HEK293 (cell line): Measurements from ENCODE around the gene FAM234B.

Experiments used
- EGR2 ChIP-seq: fragments of 450-650 bp; formaldehyde crosslinking; IDR thresholded peaks from 2 replicates; pipeline ENCODE4 v1.5.1; 2016; ENCODE audit warnings: low read depth, missing biosample characterization, missing genetic modification characterization
- HOXD13 ChIP-seq: sonication (generic); formaldehyde crosslinking; IDR thresholded peaks from 2 replicates; pipeline ENCODE4 v1.8.0; 2022; ENCODE audit warnings: missing genetic modification reagents, borderline replicate concordance
- KLF1 ChIP-seq: fragments of 450-650 bp; formaldehyde crosslinking; IDR thresholded peaks from 2 replicates; pipeline ENCODE4 v1.5.1; 2016; ENCODE audit warnings: missing biosample characterization, missing genetic modification characterization
- KLF9 ChIP-seq: fragments of 450-650 bp; formaldehyde crosslinking; IDR thresholded peaks from 2 replicates; pipeline ENCODE4 v1.5.1; 2016; ENCODE audit warnings: missing biosample characterization, missing genetic modification characterization, low read depth
- MYNN ChIP-seq: fragments of 450-650 bp; formaldehyde crosslinking; IDR thresholded peaks from 2 replicates; pipeline ENCODE4 v1.5.1; 2016; ENCODE audit warnings: missing biosample characterization, missing genetic modification characterization, borderline replicate concordance
- PBX3 ChIP-seq: sonication (generic); formaldehyde crosslinking; IDR thresholded peaks from 2 replicates; pipeline ENCODE4 v1.8.1; 2022; ENCODE audit warnings: mild to moderate bottlenecking, moderate library complexity, missing genetic modification reagents
- PRDM2 ChIP-seq: fragments of 450-650 bp; formaldehyde crosslinking; IDR thresholded peaks from 2 replicates; pipeline ENCODE4 v1.5.1; 2016; ENCODE audit warnings: missing biosample characterization, missing genetic modification characterization, borderline replicate concordance
- SALL2 ChIP-seq: fragments of 450-650 bp; formaldehyde crosslinking; IDR thresholded peaks from 2 replicates; pipeline ENCODE4 v1.5.0; 2017; ENCODE audit warnings: missing biosample characterization, mild to moderate bottlenecking, missing genetic modification characterization, borderline replicate concordance
- SP3 ChIP-seq: fragments of 450-650 bp; formaldehyde crosslinking; IDR thresholded peaks from 2 replicates; pipeline ENCODE4 v1.5.1; 2016; ENCODE audit warnings: missing biosample characterization, missing genetic modification characterization
- SP7 ChIP-seq: fragments of 450-650 bp; formaldehyde crosslinking; IDR thresholded peaks from 2 replicates; pipeline ENCODE4 v1.5.1; 2016; ENCODE audit warnings: missing biosample characterization, missing genetic modification characterization
- WT1 ChIP-seq: fragments of 450-650 bp; formaldehyde crosslinking; IDR thresholded peaks from 2 replicates; pipeline ENCODE4 v1.5.1; 2016; ENCODE audit warnings: missing biosample characterization, missing genetic modification characterization
- YY2 ChIP-seq: fragments of 450-650 bp; formaldehyde crosslinking; IDR thresholded peaks from 2 replicates; pipeline ENCODE4 v1.5.1; 2016; ENCODE audit warnings: missing biosample characterization, missing genetic modification characterization
- ZBTB8A ChIP-seq: fragments of 450-650 bp; formaldehyde crosslinking; IDR thresholded peaks from 2 replicates; pipeline ENCODE4 v1.5.1; 2016; ENCODE audit warnings: missing biosample characterization, missing genetic modification characterization
- ZEB2 ChIP-seq: fragments of 450-650 bp; formaldehyde crosslinking; IDR thresholded peaks from 2 replicates; pipeline ENCODE4 v1.5.1; 2016; ENCODE audit warnings: missing biosample characterization, missing genetic modification characterization
- ZFHX2 ChIP-seq: fragments of 450-650 bp; formaldehyde crosslinking; conservative IDR thresholded peaks from 2 replicates; pipeline ENCODE4 v1.5.1; 2016; ENCODE audit warnings: missing biosample characterization, missing genetic modification characterization
- ZNF10 ChIP-seq: fragments of 450-650 bp; formaldehyde crosslinking; IDR thresholded peaks from 2 replicates; pipeline ENCODE4 v1.5.1; 2017; ENCODE audit warnings: missing biosample characterization, missing genetic modification characterization
- ZNF239 ChIP-seq: fragments of 450-650 bp; formaldehyde crosslinking; IDR thresholded peaks from 2 replicates; pipeline ENCODE4 v1.5.1; 2016; ENCODE audit warnings: missing biosample characterization, missing genetic modification characterization
- ZNF24 ChIP-seq: fragments of 450-650 bp; formaldehyde crosslinking; IDR thresholded peaks from 2 replicates; pipeline ENCODE4 v1.5.1; 2016; ENCODE audit warnings: missing biosample characterization, missing genetic modification characterization
- ZNF274 ChIP-seq, 2 experiments: fragments of 200-500 bp in 1 of 2; fragments of 450-650 bp in 1 of 2; sonication (Bioruptor generic) in 1 of 2; formaldehyde crosslinking in 1 of 2; IDR thresholded peaks; 2 replicates each; pipeline versions ENCODE4 v1.5.1 to v1.6.1; 2014 to 2016; ENCODE audit warnings: borderline replicate concordance in 1 of 2, inconsistent platforms in 1 of 2, low read length in 1 of 2, missing biosample characterization in 1 of 2, missing genetic modification characterization in 1 of 2
- ZNF302 ChIP-seq: fragments of 450-650 bp; formaldehyde crosslinking; IDR thresholded peaks from 2 replicates; pipeline ENCODE4 v1.5.1; 2016; ENCODE audit warnings: missing biosample characterization, missing genetic modification characterization, low read depth
- ZNF311 ChIP-seq: fragments of 450-650 bp; formaldehyde crosslinking; IDR thresholded peaks from 2 replicates; pipeline ENCODE4 v1.5.1; 2017; ENCODE audit warnings: missing biosample characterization, missing genetic modification characterization, borderline replicate concordance
- ZNF335 ChIP-seq: fragments of 450-650 bp; formaldehyde crosslinking; conservative IDR thresholded peaks from 2 replicates; pipeline ENCODE4 v1.5.1; 2016; ENCODE audit warnings: missing biosample characterization, missing genetic modification characterization
- ZNF561 ChIP-seq: fragments of 450-650 bp; IDR thresholded peaks from 2 replicates; pipeline ENCODE4 v1.5.1; 2018; ENCODE audit warnings: missing biosample characterization, missing genetic modification characterization, borderline replicate concordance
- ZNF596 ChIP-seq: fragments of 450-650 bp; IDR thresholded peaks from 2 replicates; pipeline ENCODE4 v1.5.0; 2018; ENCODE audit warnings: missing biosample characterization, mild to moderate bottlenecking, missing genetic modification characterization, moderate library complexity
- ZNF600 ChIP-seq: fragments of 450-650 bp; formaldehyde crosslinking; IDR thresholded peaks from 2 replicates; pipeline ENCODE4 v1.5.1; 2016; ENCODE audit warnings: missing biosample characterization, missing genetic modification characterization
- ZNF629 ChIP-seq: fragments of 450-650 bp; formaldehyde crosslinking; IDR thresholded peaks from 2 replicates; pipeline ENCODE4 v1.5.1; 2017; ENCODE audit warnings: missing biosample characterization, missing genetic modification characterization
- ZNF670 ChIP-seq: fragments of 450-650 bp; formaldehyde crosslinking; IDR thresholded peaks from 2 replicates; pipeline ENCODE4 v1.5.1; 2016; ENCODE audit warnings: missing biosample characterization, missing genetic modification characterization, low read depth
- ZNF777 ChIP-seq: fragments of 450-650 bp; formaldehyde crosslinking; IDR thresholded peaks from 2 replicates; pipeline ENCODE4 v1.5.1; 2017; ENCODE audit warnings: missing biosample characterization, missing genetic modification characterization, borderline replicate concordance
- ZSCAN30 ChIP-seq: fragments of 450-650 bp; IDR thresholded peaks from 2 replicates; pipeline ENCODE4 v1.5.1; 2018; ENCODE audit warnings: missing biosample characterization, mild to moderate bottlenecking, missing genetic modification characterization, moderate library complexity
- TF ChIP-seq, protein P1 (sequence below): fragments of 450-650 bp; formaldehyde crosslinking; IDR thresholded peaks from 2 replicates; pipeline ENCODE4 v1.5.1; 2016; ENCODE audit warnings: missing biosample characterization, missing genetic modification characterization, borderline replicate concordance

The FAM234B gene

GRCh38 chr12:12999959-13000615 is 44.1 kb upstream of the FAM234B start, which contains the start of gene HEBP1 (continued):
- TF ChIP-seq SALL2 = no peak
- peak; percentile 99 for TF ChIP-seq SP3 (tag by site-specific recombination)
- peak; percentile 89 for TF ChIP-seq KLF1 (tag by site-specific recombination)
- TF ChIP-seq ZNF596 = no peak
- TF ChIP-seq, protein P1, sequence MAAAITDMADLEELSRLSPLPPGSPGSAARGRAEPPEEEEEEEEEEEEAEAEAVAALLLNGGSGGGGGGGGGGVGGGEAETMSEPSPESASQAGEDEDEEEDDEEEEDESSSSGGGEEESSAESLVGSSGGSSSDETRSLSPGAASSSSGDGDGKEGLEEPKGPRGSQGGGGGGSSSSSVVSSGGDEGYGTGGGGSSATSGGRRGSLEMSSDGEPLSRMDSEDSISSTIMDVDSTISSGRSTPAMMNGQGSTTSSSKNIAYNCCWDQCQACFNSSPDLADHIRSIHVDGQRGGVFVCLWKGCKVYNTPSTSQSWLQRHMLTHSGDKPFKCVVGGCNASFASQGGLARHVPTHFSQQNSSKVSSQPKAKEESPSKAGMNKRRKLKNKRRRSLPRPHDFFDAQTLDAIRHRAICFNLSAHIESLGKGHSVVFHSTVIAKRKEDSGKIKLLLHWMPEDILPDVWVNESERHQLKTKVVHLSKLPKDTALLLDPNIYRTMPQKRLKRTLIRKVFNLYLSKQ (tag by site-specific recombination) = no peak
- 0 out of 2 replicates have a peak, but pooled peaks have one; percentile 43 for TF ChIP-seq ZNF777 (tag by site-specific recombination)
- peak; percentile 61 for TF ChIP-seq ZNF600
- TF ChIP-seq ZNF670 = no peak
- 0 out of 2 replicates have a peak, but pooled peaks have one; percentile 22 for TF ChIP-seq ZNF629
- peak; percentile 69 for TF ChIP-seq PBX3 (CRISPR knock-in tag)
- peak; percentile 43; the same call in 1 of the 2 replicates for TF ChIP-seq ZSCAN30 (tag by site-specific recombination)
- no peak for TF ChIP-seq ZNF274 (IDR thresholded peaks at IDR 0.05; ENCODE audit: low read length)
- no peak for TF ChIP-seq ZNF274 (tag by site-specific recombination; IDR thresholded peaks at IDR 0.05; ENCODE audit: borderline replicate concordance)
- no peak for TF ChIP-seq ZNF239 (tag by site-specific recombination)
- TF ChIP-seq WT1 = no peak
- TF ChIP-seq ZFHX2 (tag by site-specific recombination) = peak; percentile 63
- TF ChIP-seq ZNF561 (tag by site-specific recombination) = 0 out of 2 replicates have a peak, but pooled peaks have one; percentile 21
- peak; percentile 98 for TF ChIP-seq ZBTB8A (tag by site-specific recombination)
- peak; percentile 77 for TF ChIP-seq ZNF335 (tag by site-specific recombination)
- no peak for TF ChIP-seq HOXD13 (CRISPR knock-in tag)
- TF ChIP-seq ZNF302 (tag by site-specific recombination) = no peak
- no peak for TF ChIP-seq MYNN (tag by site-specific recombination)
- no peak for TF ChIP-seq ZNF311
- peak; percentile 74 for TF ChIP-seq EGR2
- peak; percentile 40; the same call in 1 of the 2 replicates for TF ChIP-seq SP7 (tag by site-specific recombination)
- no peak for TF ChIP-seq ZNF24
- TF ChIP-seq KLF9 (tag by site-specific recombination) = peak; percentile 98
- TF ChIP-seq ZNF10 (tag by site-specific recombination) = 0 out of 2 replicates have a peak, but pooled peaks have one; percentile 32
- no peak for TF ChIP-seq YY2
- no peak for TF ChIP-seq ZEB2 (tag by site-specific recombination)
- peak; percentile 34; the same call in 1 of the 2 replicates for TF ChIP-seq PRDM2 (tag by site-specific recombination)
